ENCODE results near the gene AKR1D1.
A peak's percentile ranks its signal among the peaks of the same experiment; 100 is the strongest.
"Not testable (repeated sequence)": the region's sequence is repeated elsewhere in the genome, so short reads cannot be mapped to it uniquely, and the experiment has no call there.

AKR1D1 gene

GRCh38 chr7:138125598-138126111 lies 49.4 kb downstream of the AKR1D1 start:
- no peak for DNase-seq

- no peak for DNase-seq
These were observed 50.7 kb downstream of the AKR1D1 start for GRCh38 chr7:138126928-138127327.

- no peak for DNase-seq
These were observed 51.7 kb downstream of the AKR1D1 start for GRCh38 chr7:138127996-138128395.

- no peak for DNase-seq
These were observed 53.4 kb downstream of the AKR1D1 start for GRCh38 chr7:138129551-138130165.

GRCh38 chr7:138137423-138138171 lies 61.3 kb downstream of the AKR1D1 start:
- DNase-seq: no peak

GRCh38 chr7:138138244-138138643 lies 62.0 kb downstream of the AKR1D1 start:
- no peak for DNase-seq

GRCh38 chr7:138142583-138143201 lies 66.4 kb downstream of the AKR1D1 start:
- DNase-seq: no peak

GRCh38 chr7:138144958-138145357 lies 68.7 kb downstream of the AKR1D1 start:
- DNase-seq: no peak

GRCh38 chr7:138146221-138146620 lies 70.0 kb downstream of the AKR1D1 start:
- not testable (repeated sequence) for DNase-seq

GRCh38 chr7:138146757-138147734 lies 70.8 kb downstream of the AKR1D1 start:
- not testable (repeated sequence) for DNase-seq

- DNase-seq: no peak
These were observed 75.7 kb downstream of the AKR1D1 start for GRCh38 chr7:138151731-138152577.

- no peak for DNase-seq
These were observed 78.4 kb downstream of the AKR1D1 start for GRCh38 chr7:138154661-138155060.

- no peak for DNase-seq
These were observed 81.4 kb downstream of the AKR1D1 start for GRCh38 chr7:138157702-138158101.

GRCh38 chr7:138158739-138159528 lies 82.7 kb downstream of the AKR1D1 start:
- no peak for DNase-seq

GRCh38 chr7:138161600-138162081 lies 85.4 kb downstream of the AKR1D1 start:
- peak; percentile 94 for DNase-seq

- DNase-seq: no peak
These were observed 86.0 kb downstream of the AKR1D1 start for GRCh38 chr7:138162236-138162635.

GRCh38 chr7:138163800-138164199 lies 87.5 kb downstream of the AKR1D1 start:
- no peak for DNase-seq

GRCh38 chr7:138164804-138165203 lies 88.5 kb downstream of the AKR1D1 start:
- DNase-seq: no peak

- DNase-seq: no peak
These were observed 90.4 kb downstream of the AKR1D1 start for GRCh38 chr7:138166681-138167080.

GRCh38 chr7:138167222-138167621 lies 91.0 kb downstream of the AKR1D1 start:
- no peak for DNase-seq

GRCh38 chr7:138167869-138168296 lies 91.6 kb downstream of the AKR1D1 start:
- no peak for DNase-seq

All from NCI-H526 treated with DMSO at 0.1 percent for 48 hours (cell line).